Parathyroid adenoma (tissue), 2 donors: Measurements from ENCODE around the gene NOTUM.
A peak's percentile ranks its signal among the peaks of the same experiment; 100 is the strongest.

Experiments used
- H2AFZ ChIP-seq: fragments of 300-600 bp; sonication (generic); one replicate; pipeline ENCODE4 v1.7.0; 2017; ENCODE audit warnings: antibody characterized with exemption, mild to moderate bottlenecking
- H3K27ac ChIP-seq: fragments of 300-600 bp; sonication (generic); one replicate; pipeline ENCODE4 v1.7.0; 2017
- H3K27me3 ChIP-seq: fragments of 300-600 bp; sonication (generic); one replicate; pipeline ENCODE4 v1.7.0; 2017; ENCODE audit warnings: low read length; ENCODE audit not compliant: control insufficient read depth, insufficient read depth
- H3K36me3 ChIP-seq: fragments of 300-600 bp; sonication (generic); one replicate; pipeline ENCODE4 v1.7.0; 2017; ENCODE audit warnings: low read length; ENCODE audit not compliant: control insufficient read depth, insufficient read depth
- H3K4me1 ChIP-seq: fragments of 300-600 bp; sonication (generic); one replicate; pipeline ENCODE4 v1.7.0; 2017; ENCODE audit warnings: control low read depth
- H3K4me2 ChIP-seq: fragments of 300-600 bp; sonication (generic); one replicate; pipeline ENCODE4 v1.7.0; 2017; ENCODE audit warnings: low read length
- H3K4me3 ChIP-seq: fragments of 300-600 bp; sonication (generic); one replicate; pipeline ENCODE4 v1.7.0; 2017; ENCODE audit warnings: low read depth, low read length
- H3K79me2 ChIP-seq: fragments of 300-600 bp; sonication (generic); one replicate; pipeline ENCODE4 v1.7.0; 2017; ENCODE audit warnings: control low read depth
- H3K9ac ChIP-seq: fragments of 300-600 bp; sonication (generic); one replicate; pipeline ENCODE4 v1.7.0; 2017; ENCODE audit warnings: mild to moderate bottlenecking
- H3K9me3 ChIP-seq: fragments of 300-600 bp; sonication (generic); one replicate; pipeline ENCODE4 v1.7.0; 2017; ENCODE audit warnings: low read length; ENCODE audit not compliant: control insufficient read depth
- TF ChIP-seq, protein P1 (sequence below): fragments of 300-600 bp; sonication (generic); IDR thresholded peaks from one replicate; pipeline ENCODE4 v1.7.0; 2017; ENCODE audit warnings: antibody characterized with exemption, mild to moderate bottlenecking
- donor health status: primary hyperparathyroidism.

Gene NOTUM

DNA sequence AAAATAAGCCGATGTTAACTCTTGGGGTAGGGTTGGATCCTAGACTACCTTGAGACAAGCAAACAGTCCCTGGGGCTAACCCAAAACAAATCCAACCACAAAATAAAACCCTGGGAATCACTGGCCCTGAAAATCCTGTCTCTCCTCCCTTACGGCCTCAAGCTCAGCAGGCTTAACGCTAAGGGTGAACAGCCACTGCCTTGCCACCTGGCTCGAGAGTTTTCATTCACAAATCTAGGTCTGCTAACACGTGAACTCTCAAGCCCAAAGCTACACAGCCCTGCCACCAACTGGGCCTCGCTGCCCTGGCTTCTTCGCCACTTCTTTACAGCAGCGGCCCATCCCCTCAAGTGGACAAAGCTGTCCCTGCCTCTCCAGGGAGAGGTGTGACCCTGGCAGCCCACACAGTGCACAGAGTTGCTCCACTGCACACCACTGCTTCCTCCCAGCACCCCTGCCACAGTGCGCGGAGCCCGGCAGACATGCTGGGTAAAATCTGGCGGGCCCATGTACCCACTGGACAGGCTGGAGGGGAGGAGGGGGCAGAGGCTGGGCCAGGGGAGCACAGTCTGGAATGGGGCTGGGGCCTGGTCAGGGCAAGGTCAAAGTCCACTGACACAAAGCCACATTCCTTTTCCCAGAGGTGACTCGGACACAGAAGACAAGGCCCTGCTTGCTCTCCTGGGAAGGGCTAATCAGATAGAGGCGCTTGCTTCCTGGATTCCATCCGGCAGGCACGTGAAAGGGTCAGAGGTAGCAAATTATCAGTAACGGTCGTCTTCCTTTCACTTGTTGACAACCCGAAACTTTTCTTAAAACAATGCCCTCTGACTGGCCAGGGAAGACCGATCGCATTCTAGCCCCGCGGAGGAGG, 50.8 kb downstream of the NOTUM start:
- peak overlapping the region; percentile 79 for H3K4me3 ChIP-seq
- H3K27me3 ChIP-seq, result no peaks in the 10 kb centered on the region
- H3K36me3 ChIP-seq, result no peaks in the 10 kb centered on the region
- H3K4me2 ChIP-seq, result peak overlapping the region; percentile 92
- H2AFZ ChIP-seq, result peak overlapping the region; percentile 85
- TF ChIP-seq, protein P1, sequence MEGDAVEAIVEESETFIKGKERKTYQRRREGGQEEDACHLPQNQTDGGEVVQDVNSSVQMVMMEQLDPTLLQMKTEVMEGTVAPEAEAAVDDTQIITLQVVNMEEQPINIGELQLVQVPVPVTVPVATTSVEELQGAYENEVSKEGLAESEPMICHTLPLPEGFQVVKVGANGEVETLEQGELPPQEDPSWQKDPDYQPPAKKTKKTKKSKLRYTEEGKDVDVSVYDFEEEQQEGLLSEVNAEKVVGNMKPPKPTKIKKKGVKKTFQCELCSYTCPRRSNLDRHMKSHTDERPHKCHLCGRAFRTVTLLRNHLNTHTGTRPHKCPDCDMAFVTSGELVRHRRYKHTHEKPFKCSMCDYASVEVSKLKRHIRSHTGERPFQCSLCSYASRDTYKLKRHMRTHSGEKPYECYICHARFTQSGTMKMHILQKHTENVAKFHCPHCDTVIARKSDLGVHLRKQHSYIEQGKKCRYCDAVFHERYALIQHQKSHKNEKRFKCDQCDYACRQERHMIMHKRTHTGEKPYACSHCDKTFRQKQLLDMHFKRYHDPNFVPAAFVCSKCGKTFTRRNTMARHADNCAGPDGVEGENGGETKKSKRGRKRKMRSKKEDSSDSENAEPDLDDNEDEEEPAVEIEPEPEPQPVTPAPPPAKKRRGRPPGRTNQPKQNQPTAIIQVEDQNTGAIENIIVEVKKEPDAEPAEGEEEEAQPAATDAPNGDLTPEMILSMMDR, result no peak
- H3K4me1 ChIP-seq, result peaks cover 4% of the 10 kb centered on the region
- H3K79me2 ChIP-seq, result peaks cover 13% of the 10 kb centered on the region
- no peaks in the 10 kb centered on the region for H3K9me3 ChIP-seq
- H3K27ac ChIP-seq, result no peak overlapping the region
- H3K9ac ChIP-seq, result no peak overlapping the region

DNA sequence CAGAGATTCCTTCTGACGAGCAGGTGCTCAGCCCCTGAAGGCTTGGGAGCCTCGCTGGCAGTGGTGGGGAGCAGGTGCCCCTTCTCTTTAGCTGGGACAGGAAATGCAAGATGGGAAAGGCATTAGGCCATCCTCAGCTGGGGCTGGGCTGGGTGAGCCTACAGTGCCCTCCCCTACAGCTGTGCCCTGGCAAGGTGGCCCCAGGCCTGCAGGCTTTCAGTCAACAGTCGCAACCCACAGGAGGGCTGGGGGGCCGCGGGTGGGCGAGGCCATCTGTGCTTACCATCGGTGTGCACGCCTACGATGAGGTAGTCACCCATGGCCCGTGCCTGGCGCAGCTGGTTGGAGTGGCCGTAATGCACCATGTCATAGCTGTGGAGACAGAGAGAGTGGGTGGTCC, 51.8 kb downstream of the NOTUM start:
- no peaks in the 10 kb centered on the region for H3K9me3 ChIP-seq
- no peaks in the 10 kb centered on the region for H3K36me3 ChIP-seq
- H3K9ac ChIP-seq, result no peak overlapping the region
- TF ChIP-seq, protein P1, result no peak
- H3K4me1 ChIP-seq, result peaks cover 4% of the 10 kb centered on the region
- no peak overlapping the region for H3K4me3 ChIP-seq
- H3K4me2 ChIP-seq, result no peak overlapping the region
- no peak overlapping the region for H3K27ac ChIP-seq
- peaks cover 4% of the 10 kb centered on the region for H3K79me2 ChIP-seq
- H2AFZ ChIP-seq, result no peak overlapping the region
- no peaks in the 10 kb centered on the region for H3K27me3 ChIP-seq

DNA sequence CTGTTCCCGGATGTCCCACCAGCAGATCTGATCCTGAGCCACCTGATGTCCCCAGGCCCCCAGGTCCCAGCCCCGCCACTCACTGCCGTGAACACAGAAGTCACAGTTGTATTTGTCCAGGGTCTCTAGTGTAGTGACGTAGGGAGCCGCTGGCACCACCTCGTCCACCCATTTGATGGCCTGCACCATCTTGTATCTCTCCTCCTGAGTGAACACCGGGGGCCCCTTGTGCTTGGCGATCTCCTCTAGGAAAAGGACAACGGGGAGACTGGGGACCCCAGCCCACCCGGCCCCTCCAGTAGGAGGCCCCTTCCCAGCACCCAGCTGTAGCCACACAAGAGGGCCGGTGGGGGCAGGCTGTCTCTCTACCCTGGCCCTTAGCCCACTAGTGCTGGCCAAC, 52.2 kb downstream of the NOTUM start:
- Histone ChIP-seq H3K9ac (no peak overlapping the region), H3K4me2 (no peak overlapping the region), H3K9me3 (no peaks in the 10 kb centered on the region), H3K79me2 (peaks cover under 1% of the 10 kb centered on the region), H2AFZ (no peak overlapping the region), H3K27me3 (no peaks in the 10 kb centered on the region), H3K4me3 (no peak overlapping the region), H3K27ac (no peak overlapping the region), H3K36me3 (no peaks in the 10 kb centered on the region), H3K4me1 (peaks cover 4% of the 10 kb centered on the region)
- TF ChIP-seq, protein P1, result no peak

DNA sequence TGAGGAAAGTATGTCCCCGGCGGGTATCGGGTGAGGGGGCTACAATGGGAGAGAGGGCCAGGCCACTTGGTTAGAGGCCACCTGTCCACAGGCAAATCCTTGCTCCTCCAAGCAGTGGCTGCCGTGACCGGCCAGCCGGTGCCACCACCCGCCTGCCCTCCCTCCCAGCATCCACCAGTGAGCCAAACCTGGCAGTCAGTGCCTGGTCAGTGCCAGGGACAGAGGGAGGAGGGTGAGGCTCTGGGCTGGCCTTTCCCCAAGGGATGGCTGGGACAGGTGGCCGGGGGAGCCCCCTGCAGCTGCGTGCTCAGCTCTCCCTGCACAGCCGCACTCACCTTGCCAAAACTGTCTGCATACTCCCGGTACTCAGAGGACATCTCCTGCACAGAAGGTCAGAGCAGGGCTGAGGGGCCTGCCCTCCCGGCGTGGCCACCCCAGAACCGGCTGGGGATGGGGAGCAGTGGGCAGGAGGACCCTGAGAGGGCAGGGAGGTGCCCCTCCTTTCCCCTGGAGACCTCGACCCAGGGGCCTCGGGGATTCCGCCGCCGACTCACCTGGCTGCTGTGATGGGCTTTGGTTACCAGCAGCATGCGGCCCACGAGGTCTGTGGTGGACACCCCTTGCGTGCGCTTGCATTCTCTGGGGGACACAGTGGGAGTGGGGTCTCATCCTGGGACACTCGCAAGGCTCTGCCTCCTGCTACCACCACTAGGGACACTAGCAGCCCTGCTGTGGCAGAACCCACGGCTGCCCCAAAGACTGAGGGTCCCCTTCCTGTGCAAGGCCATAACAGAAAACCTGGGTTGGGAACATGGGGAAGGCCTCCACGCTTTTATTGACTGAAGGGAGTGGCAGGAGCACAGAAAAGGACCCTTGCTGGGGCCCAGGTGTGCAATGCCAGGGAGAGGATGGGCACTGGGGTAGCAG, 53.5 kb downstream of the NOTUM start:
- Histone ChIP-seq H3K4me1 (peaks cover 4% of the 10 kb centered on the region), H3K4me3 (no peak overlapping the region), H3K9ac (no peak overlapping the region), H3K4me2 (no peak overlapping the region), H3K27ac (no peak overlapping the region), H3K36me3 (no peaks in the 10 kb centered on the region), H2AFZ (no peak overlapping the region), H3K27me3 (no peaks in the 10 kb centered on the region), H3K9me3 (no peaks in the 10 kb centered on the region), H3K79me2 (no peaks in the 10 kb centered on the region)
- TF ChIP-seq, protein P1, result no peak
